K562 (cell line): ENCODE results near the gene B4GALNT4. TPM values are rescaled to one million over a fixed set of nuclear protein-coding genes. Genes with fewer than 3 reads are reported as not detected.

Experiments used
- CBFA2T3 ChIP-seq: fragments of 450-650 bp; IDR thresholded peaks from 2 replicates; pipeline ENCODE4 v1.6.1; 2017
- DMBX1 ChIP-seq: fragments of 250-450 bp; sonication (Bioruptor Pico); IDR thresholded peaks from 2 replicates; pipeline ENCODE4 v1.8.0; 2022; ENCODE audit warnings: inconsistent platforms, mild to moderate bottlenecking, moderate library complexity, borderline replicate concordance
- HDAC2 ChIP-seq: fragments of 450-650 bp; IDR thresholded peaks from 2 replicates; pipeline ENCODE4 v1.6.1; 2016; ENCODE audit warnings: mild to moderate bottlenecking
- HMBOX1 ChIP-seq: sonication (generic); IDR thresholded peaks from 2 replicates; pipeline ENCODE4 v1.6.1; 2016
- PCBP2 ChIP-seq: fragments of 200-400 bp; formaldehyde crosslinking; IDR thresholded peaks from 2 replicates; pipeline ENCODE4 v1.6.1; 2018; ENCODE audit warnings: low read length, low read depth, mild to moderate bottlenecking, moderate library complexity; ENCODE audit not compliant: poor library complexity, severe bottlenecking
- RNF2 ChIP-seq: sonication (generic); IDR thresholded peaks from 2 replicates; pipeline ENCODE4 v1.6.1; 2016
- SPI1 ChIP-seq: IDR thresholded peaks from 2 replicates; pipeline ENCODE4 v1.6.1; 2011; ENCODE audit warnings: low read depth, low read length, control low read depth, borderline replicate concordance
- TAF1 ChIP-seq: IDR thresholded peaks from 2 replicates; pipeline ENCODE4 v1.6.1; 2011; ENCODE audit warnings: mild to moderate bottlenecking, low read length, moderate library complexity; ENCODE audit not compliant: insufficient read depth, control insufficient read depth, severe bottlenecking; ENCODE audit errors: extremely low read depth
- TCF3 ChIP-seq: sonication (generic); formaldehyde crosslinking; IDR thresholded peaks from 2 replicates; pipeline ENCODE4 v1.4.0; 2020; ENCODE audit warnings: mild to moderate bottlenecking, missing genetic modification reagents
- TFAP4 ChIP-seq: sonication (generic); formaldehyde crosslinking; IDR thresholded peaks from 2 replicates; pipeline ENCODE4 v1.8.0; 2022; ENCODE audit warnings: missing genetic modification reagents, mild to moderate bottlenecking, moderate library complexity, borderline replicate concordance
- polyA plus RNA-seq, 8 experiments: library from polyadenylated mRNA; depleted of rRNA in 4 of 8; stranded (reverse) in 5 of 8; unstranded in 3 of 8; fragments of >200 nt; fragmentation: Nextera tagmentation in 2 of 8; fragmentation: Illumina TruSeq in 1 of 8; extraction: Ambion mirVana in 2 of 8; extraction: Trizol in 1 of 8; gene quantifications; 2 replicates each; pipeline versions ENCODE4 v1.2.1 to v1.2.3, GENCODE V29; 2011 to 2014; ENCODE audit warnings: inconsistent platforms in 1 of 8, missing spikeins in 1 of 8
- total RNA-seq, 7 experiments: library from RNA; depleted of rRNA in 6 of 7; stranded (reverse); fragments of >200 nt in 6 of 7; fragmentation: Illumina TruSeq in 2 of 7; extraction: Trizol in 2 of 7; gene quantifications; 2 replicates each; pipeline versions ENCODE4 v1.2.1 to v1.2.3, GENCODE V29; 2011 to 2021; ENCODE audit warnings: low replicate concordance in 1 of 7
- TF ChIP-seq, protein P1 (sequence below), 2 experiments: fragments of 450-650 bp in 1 of 2; sonication (generic) in 1 of 2; formaldehyde crosslinking in 1 of 2; IDR thresholded peaks; 2 replicates each; pipeline versions ENCODE4 v1.7.1 to v1.9.0; 2016 to 2022; ENCODE audit warnings: inconsistent platforms in 1 of 2, mild to moderate bottlenecking in 1 of 2, missing genetic modification reagents in 1 of 2

Gene B4GALNT4
- total and polyA plus RNA-seq, 9 of the 15 experiments (the other 6 are each of a cell fraction or from before 2014, with no cell fraction given), result 0.20 to 37.1 (median 10.8) TPM; not detected in 1

- TF ChIP-seq TFAP4 (peak; percentile 32; the same call in 1 of the 2 replicates), CBFA2T3 (0 out of 2 replicates have a peak, but pooled peaks have one; percentile 17), TCF3 (no peak), TAF1 (peak; percentile 25), SPI1 (peak; percentile 95), DMBX1 (CRISPR knock-in tag) (peak; percentile 82; the same call in 1 of the 2 replicates), HMBOX1 (0 out of 2 replicates have a peak, but pooled peaks have one; percentile 18), HDAC2 (peak; percentile 72; the same call in 1 of the 2 replicates), RNF2 (peak; percentile 31; the same call in 1 of the 2 replicates), PCBP2 (no peak)
- TF ChIP-seq, protein P1, sequence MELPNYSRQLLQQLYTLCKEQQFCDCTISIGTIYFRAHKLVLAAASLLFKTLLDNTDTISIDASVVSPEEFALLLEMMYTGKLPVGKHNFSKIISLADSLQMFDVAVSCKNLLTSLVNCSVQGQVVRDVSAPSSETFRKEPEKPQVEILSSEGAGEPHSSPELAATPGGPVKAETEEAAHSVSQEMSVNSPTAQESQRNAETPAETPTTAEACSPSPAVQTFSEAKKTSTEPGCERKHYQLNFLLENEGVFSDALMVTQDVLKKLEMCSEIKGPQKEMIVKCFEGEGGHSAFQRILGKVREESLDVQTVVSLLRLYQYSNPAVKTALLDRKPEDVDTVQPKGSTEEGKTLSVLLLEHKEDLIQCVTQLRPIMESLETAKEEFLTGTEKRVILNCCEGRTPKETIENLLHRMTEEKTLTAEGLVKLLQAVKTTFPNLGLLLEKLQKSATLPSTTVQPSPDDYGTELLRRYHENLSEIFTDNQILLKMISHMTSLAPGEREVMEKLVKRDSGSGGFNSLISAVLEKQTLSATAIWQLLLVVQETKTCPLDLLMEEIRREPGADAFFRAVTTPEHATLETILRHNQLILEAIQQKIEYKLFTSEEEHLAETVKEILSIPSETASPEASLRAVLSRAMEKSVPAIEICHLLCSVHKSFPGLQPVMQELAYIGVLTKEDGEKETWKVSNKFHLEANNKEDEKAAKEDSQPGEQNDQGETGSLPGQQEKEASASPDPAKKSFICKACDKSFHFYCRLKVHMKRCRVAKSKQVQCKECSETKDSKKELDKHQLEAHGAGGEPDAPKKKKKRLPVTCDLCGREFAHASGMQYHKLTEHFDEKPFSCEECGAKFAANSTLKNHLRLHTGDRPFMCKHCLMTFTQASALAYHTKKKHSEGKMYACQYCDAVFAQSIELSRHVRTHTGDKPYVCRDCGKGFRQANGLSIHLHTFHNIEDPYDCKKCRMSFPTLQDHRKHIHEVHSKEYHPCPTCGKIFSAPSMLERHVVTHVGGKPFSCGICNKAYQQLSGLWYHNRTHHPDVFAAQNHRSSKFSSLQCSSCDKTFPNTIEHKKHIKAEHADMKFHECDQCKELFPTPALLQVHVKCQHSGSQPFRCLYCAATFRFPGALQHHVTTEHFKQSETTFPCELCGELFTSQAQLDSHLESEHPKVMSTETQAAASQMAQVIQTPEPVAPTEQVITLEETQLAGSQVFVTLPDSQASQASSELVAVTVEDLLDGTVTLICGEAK (IDR thresholded peaks at IDR 0.05), result peak; percentile 14; the same call in 1 of the 2 replicates
- TF ChIP-seq, protein P1 (CRISPR knock-in tag; IDR thresholded peaks at IDR 0.05), result no peak
Observed at GRCh38 chr11:326842-327580, 42.3 kb upstream of the B4GALNT4 start (continued).
